ENCODE data around the gene IDH3B. TPM values are rescaled to one million over a fixed set of nuclear protein-coding genes. Genes with fewer than 3 reads are reported as not detected.
A peak's percentile ranks its signal among the peaks of the same experiment; 100 is the strongest.

Gene IDH3B
- total RNA-seq, 2 donors from 2014 or later = 89.9 to 91.7 TPM

DNA sequence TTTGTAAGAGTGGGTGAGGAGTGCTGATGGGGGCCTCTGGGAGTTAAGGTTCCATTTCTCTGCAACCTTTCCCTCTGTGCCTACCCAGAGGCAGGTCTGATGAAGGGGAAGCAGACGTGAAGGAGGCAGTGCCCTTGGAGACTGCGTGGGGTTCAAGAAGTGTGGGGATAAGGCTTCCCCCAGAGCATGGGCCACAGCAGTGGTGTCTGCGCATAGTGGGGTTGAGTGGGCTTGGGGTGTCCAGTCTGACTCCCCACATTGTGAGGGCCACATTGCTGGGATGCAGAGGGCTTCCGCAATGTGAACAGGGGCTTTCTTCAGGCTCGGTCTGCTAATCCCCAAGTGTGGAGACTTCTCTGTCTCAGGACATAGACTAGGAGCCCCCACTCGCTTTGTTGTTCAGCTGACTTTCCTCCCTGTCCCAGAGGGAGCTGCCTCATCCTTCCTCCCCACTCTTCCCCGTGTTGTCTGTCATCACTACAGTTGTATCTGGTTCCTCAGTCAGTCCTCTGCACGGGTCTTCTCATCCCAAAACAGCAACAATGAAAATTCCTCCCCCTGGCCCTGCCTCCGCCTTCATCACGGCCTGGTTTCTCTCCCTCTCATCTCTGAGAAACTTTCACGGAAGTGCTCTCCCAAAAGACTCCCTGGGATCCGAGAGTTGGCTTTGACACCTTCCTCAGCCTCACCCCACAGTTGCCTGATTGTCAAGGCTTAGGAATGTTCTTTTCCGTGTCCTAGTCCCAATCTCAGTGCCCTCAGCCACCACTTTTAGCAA, 31.4 kb upstream of the IDH3B start:
- DNase-seq = peak; percentile 47
- Mint-ChIP-seq H3K9me3 (no peaks in the 10 kb centered on the region), H3K27me3 (ENCODE audit: insufficient read depth) (peaks cover 86% of the 10 kb centered on the region), H3K4me3 (no peak overlapping the region), H3K27ac (no peak overlapping the region), H3K36me3 (ENCODE audit: low read depth) (no peaks in the 10 kb centered on the region), H3K4me1 (peaks cover 6% of the 10 kb centered on the region)
- WGBS, 2 experiments (ENCODE audit: insufficient coverage in 1 of 2, insufficient read length in 1 of 2) = 68 to 73% methylated on average over 8 to 13 of the region's 13 CpGs
- H3K9me3 ChIP-seq (ENCODE audit: control insufficient read depth, low read length) = no peaks in the 10 kb centered on the region
- peaks cover 81% of the 10 kb centered on the region for H3K27me3 ChIP-seq (ENCODE audit: control insufficient read depth, insufficient read depth, low read length, poor library complexity, severe bottlenecking)
- no peak overlapping the region for H3K27ac ChIP-seq (ENCODE audit: low read depth, low read length)
- no peaks in the 10 kb centered on the region for H3K36me3 ChIP-seq (ENCODE audit: control insufficient read depth, insufficient read depth, low read length)
- TF ChIP-seq, protein P1, sequence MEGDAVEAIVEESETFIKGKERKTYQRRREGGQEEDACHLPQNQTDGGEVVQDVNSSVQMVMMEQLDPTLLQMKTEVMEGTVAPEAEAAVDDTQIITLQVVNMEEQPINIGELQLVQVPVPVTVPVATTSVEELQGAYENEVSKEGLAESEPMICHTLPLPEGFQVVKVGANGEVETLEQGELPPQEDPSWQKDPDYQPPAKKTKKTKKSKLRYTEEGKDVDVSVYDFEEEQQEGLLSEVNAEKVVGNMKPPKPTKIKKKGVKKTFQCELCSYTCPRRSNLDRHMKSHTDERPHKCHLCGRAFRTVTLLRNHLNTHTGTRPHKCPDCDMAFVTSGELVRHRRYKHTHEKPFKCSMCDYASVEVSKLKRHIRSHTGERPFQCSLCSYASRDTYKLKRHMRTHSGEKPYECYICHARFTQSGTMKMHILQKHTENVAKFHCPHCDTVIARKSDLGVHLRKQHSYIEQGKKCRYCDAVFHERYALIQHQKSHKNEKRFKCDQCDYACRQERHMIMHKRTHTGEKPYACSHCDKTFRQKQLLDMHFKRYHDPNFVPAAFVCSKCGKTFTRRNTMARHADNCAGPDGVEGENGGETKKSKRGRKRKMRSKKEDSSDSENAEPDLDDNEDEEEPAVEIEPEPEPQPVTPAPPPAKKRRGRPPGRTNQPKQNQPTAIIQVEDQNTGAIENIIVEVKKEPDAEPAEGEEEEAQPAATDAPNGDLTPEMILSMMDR (conservative IDR thresholded peaks at IDR 0.05) = no peak
- no peaks in the 10 kb centered on the region for H3K4me1 ChIP-seq (ENCODE audit: control insufficient read depth, insufficient read depth, low read length)
- H3K9ac ChIP-seq (ENCODE audit: extremely low read depth, low read length, poor library complexity, severe bottlenecking) = no peak overlapping the region
- H3K4me3 ChIP-seq (ENCODE audit: low read length) = no peak overlapping the region

DNA sequence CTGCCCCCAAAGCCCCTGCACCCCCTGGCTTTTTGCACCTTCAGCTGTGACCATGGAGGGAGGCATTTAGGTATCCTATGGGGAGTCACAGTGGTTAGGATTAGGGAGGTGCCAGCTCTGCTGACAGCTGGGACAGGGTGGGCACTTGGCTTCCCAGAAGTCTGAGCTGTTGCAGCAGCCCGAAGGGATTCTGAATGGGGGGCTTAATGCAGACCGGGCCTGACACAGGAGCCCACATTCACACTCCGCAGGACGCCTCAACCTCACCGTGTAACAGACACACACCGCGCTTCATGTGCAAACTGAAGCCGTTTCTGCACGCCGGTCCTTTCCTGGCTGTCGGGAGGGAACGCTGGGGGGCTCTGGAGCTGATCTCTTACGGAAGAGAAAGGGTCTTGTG, 30.5 kb upstream of the IDH3B start:
- Mint-ChIP-seq H3K36me3 (ENCODE audit: low read depth) (no peaks in the 10 kb centered on the region), H3K9me3 (no peaks in the 10 kb centered on the region), H3K27me3 (ENCODE audit: insufficient read depth) (peaks cover 86% of the 10 kb centered on the region), H3K4me1 (peaks cover 6% of the 10 kb centered on the region), H3K4me3 (peak overlapping the region; percentile 31), H3K27ac (no peak overlapping the region)
- TF ChIP-seq, protein P1 (conservative IDR thresholded peaks at IDR 0.05) = no peak
- Histone ChIP-seq H3K9me3 (ENCODE audit: control insufficient read depth, low read length) (no peaks in the 10 kb centered on the region), H3K27ac (ENCODE audit: low read depth, low read length) (no peak overlapping the region), H3K4me1 (ENCODE audit: control insufficient read depth, insufficient read depth, low read length) (no peaks in the 10 kb centered on the region), H3K27me3 (ENCODE audit: control insufficient read depth, insufficient read depth, low read length, poor library complexity, severe bottlenecking) (peaks cover 82% of the 10 kb centered on the region), H3K4me3 (ENCODE audit: low read length) (no peak overlapping the region), H3K36me3 (ENCODE audit: control insufficient read depth, insufficient read depth, low read length) (no peaks in the 10 kb centered on the region), H3K9ac (ENCODE audit: extremely low read depth, low read length, poor library complexity, severe bottlenecking) (no peak overlapping the region)
- WGBS, 2 experiments (ENCODE audit: insufficient coverage in 1 of 2, insufficient read length in 1 of 2) = 4 to 15% methylated on average over 4 to 13 of the region's 13 CpGs
- peak; percentile 64 for DNase-seq

DNA sequence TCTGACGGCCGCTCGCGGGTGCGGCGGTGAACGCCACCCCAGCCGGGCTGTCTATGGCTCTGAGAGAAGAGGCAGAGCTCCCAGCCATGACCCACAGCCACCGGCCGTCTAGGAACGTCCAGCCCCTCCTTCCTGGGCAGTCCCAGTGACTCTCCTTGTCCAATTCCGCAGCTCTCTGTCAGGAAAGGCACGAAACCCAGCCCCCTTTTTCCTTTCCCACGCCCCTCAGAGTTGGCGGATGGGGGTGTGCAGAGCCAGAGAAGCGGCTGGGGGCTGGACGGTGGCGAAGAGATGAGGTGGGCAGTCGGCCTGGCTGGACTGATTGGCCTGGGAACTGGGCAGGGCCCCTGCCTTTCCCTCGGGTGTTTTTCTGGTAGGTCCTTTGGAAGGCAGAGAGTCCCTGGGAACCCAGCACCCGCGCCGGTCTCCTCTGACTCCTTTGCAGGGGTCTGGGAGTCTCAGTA, 30.0 kb upstream of the IDH3B start:
- peak overlapping the region; percentile 31 for H3K4me3 Mint-ChIP-seq
- peaks cover 82% of the 10 kb centered on the region for H3K27me3 ChIP-seq (ENCODE audit: control insufficient read depth, insufficient read depth, low read length, poor library complexity, severe bottlenecking)

More for the DNA sequence above, 30.0 kb upstream of the IDH3B start:
- Mint-ChIP-seq H3K27me3 (ENCODE audit: insufficient read depth) (peaks cover 86% of the 10 kb centered on the region), H3K4me1 (peaks cover 6% of the 10 kb centered on the region), H3K36me3 (ENCODE audit: low read depth) (no peaks in the 10 kb centered on the region), H3K9me3 (no peaks in the 10 kb centered on the region), H3K27ac (no peak overlapping the region)
- Histone ChIP-seq H3K36me3 (ENCODE audit: control insufficient read depth, insufficient read depth, low read length) (no peaks in the 10 kb centered on the region), H3K4me3 (ENCODE audit: low read length) (no peak overlapping the region), H3K9ac (ENCODE audit: extremely low read depth, low read length, poor library complexity, severe bottlenecking) (no peak overlapping the region), H3K4me1 (ENCODE audit: control insufficient read depth, insufficient read depth, low read length) (no peaks in the 10 kb centered on the region), H3K9me3 (ENCODE audit: control insufficient read depth, low read length) (no peaks in the 10 kb centered on the region), H3K27ac (ENCODE audit: low read depth, low read length) (no peak overlapping the region)
- DNase-seq = no peak
- TF ChIP-seq, protein P1 (conservative IDR thresholded peaks at IDR 0.05) = no peak
- WGBS, 2 experiments (ENCODE audit: insufficient coverage in 1 of 2, insufficient read length in 1 of 2) = 5 to 9% methylated on average over 11 to 23 of the region's 23 CpGs
